HUES48 (cell line): Measurements from ENCODE around the gene CCDC201.
"Not testable (repeated sequence)": the region's sequence is repeated elsewhere in the genome, so short reads cannot be mapped to it uniquely, and the experiment has no call there.

Experiments used
- H3K27ac ChIP-seq: one replicate; pipeline ENCODE4 v1.7.0; 2013; ENCODE audit warnings: low read depth, low read length, inconsistent platforms
- H3K27me3 ChIP-seq: 2 replicates; pipeline ENCODE4 v1.6.1; 2013; ENCODE audit warnings: mild to moderate bottlenecking, low read length; ENCODE audit not compliant: control insufficient read depth, insufficient read depth
- H3K36me3 ChIP-seq: 2 replicates; pipeline ENCODE4 v1.6.1; 2013; ENCODE audit warnings: low read length; ENCODE audit not compliant: control insufficient read depth, insufficient read depth
- H3K4me1 ChIP-seq: 2 replicates; pipeline ENCODE4 v1.6.1; 2013; ENCODE audit warnings: mild to moderate bottlenecking, low read length; ENCODE audit not compliant: control insufficient read depth, insufficient read depth
- H3K4me3 ChIP-seq: 2 replicates; pipeline ENCODE4 v1.5.1; 2013; ENCODE audit warnings: mild to moderate bottlenecking, low read depth, low read length
- H3K9ac ChIP-seq: 2 replicates; pipeline ENCODE4 v1.6.1; 2013; ENCODE audit warnings: mild to moderate bottlenecking, low read depth, low read length, moderate library complexity
- H3K9me3 ChIP-seq: 2 replicates; pipeline ENCODE4 v1.6.1; 2013; ENCODE audit warnings: low read length; ENCODE audit not compliant: control insufficient read depth, insufficient read depth

CCDC201 gene

GRCh38 chr7:45841926-45842717, 30.8 kb downstream of the CCDC201 start:
- not testable (repeated sequence) for H3K4me1 ChIP-seq, H3K27me3 ChIP-seq, H3K9ac ChIP-seq, H3K36me3 ChIP-seq, H3K4me3 ChIP-seq, H3K9me3 ChIP-seq, H3K27ac ChIP-seq

GRCh38 chr7:45838852-45839251, 34.0 kb downstream of the CCDC201 start:
- H3K36me3 ChIP-seq, H3K9ac ChIP-seq, H3K4me1 ChIP-seq, H3K27me3 ChIP-seq, H3K27ac ChIP-seq, H3K4me3 ChIP-seq, H3K9me3 ChIP-seq: not testable (repeated sequence)

GRCh38 chr7:45832433-45833177, 40.3 kb downstream of the CCDC201 start:
- not testable (repeated sequence) for H3K4me3 ChIP-seq, H3K9ac ChIP-seq, H3K27me3 ChIP-seq, H3K27ac ChIP-seq, H3K36me3 ChIP-seq, H3K4me1 ChIP-seq, H3K9me3 ChIP-seq

- H3K27ac ChIP-seq, H3K4me3 ChIP-seq: not testable (repeated sequence)
Measured at GRCh38 chr7:45829846-45830245, 43.0 kb downstream of the CCDC201 start.

GRCh38 chr7:45827731-45828130, 45.2 kb downstream of the CCDC201 start:
- H3K9ac ChIP-seq, H3K9me3 ChIP-seq, H3K4me3 ChIP-seq, H3K4me1 ChIP-seq, H3K27ac ChIP-seq, H3K27me3 ChIP-seq, H3K36me3 ChIP-seq: not testable (repeated sequence)

More at GRCh38 chr7:45829846-45830245, 43.0 kb downstream of the CCDC201 start:
- H3K36me3 ChIP-seq, H3K9ac ChIP-seq, H3K27me3 ChIP-seq, H3K9me3 ChIP-seq, H3K4me1 ChIP-seq: not testable (repeated sequence)

- not testable (repeated sequence) for H3K4me3 ChIP-seq, H3K4me1 ChIP-seq, H3K9me3 ChIP-seq, H3K27me3 ChIP-seq, H3K27ac ChIP-seq, H3K36me3 ChIP-seq, H3K9ac ChIP-seq
Measured at GRCh38 chr7:45826550-45826949, 46.3 kb downstream of the CCDC201 start.

GRCh38 chr7:45818763-45819162, 54.1 kb downstream of the CCDC201 start:
- H3K27me3 ChIP-seq, H3K27ac ChIP-seq, H3K36me3 ChIP-seq, H3K4me1 ChIP-seq, H3K9ac ChIP-seq, H3K4me3 ChIP-seq, H3K9me3 ChIP-seq: not testable (repeated sequence)

GRCh38 chr7:45817913-45818312, 55.0 kb downstream of the CCDC201 start:
- not testable (repeated sequence) for H3K27ac ChIP-seq, H3K4me3 ChIP-seq, H3K36me3 ChIP-seq, H3K27me3 ChIP-seq, H3K9ac ChIP-seq, H3K9me3 ChIP-seq, H3K4me1 ChIP-seq

- H3K9me3 ChIP-seq, H3K4me3 ChIP-seq, H3K9ac ChIP-seq, H3K36me3 ChIP-seq, H3K4me1 ChIP-seq, H3K27ac ChIP-seq, H3K27me3 ChIP-seq: not testable (repeated sequence)
Measured at GRCh38 chr7:45817016-45817415, 55.9 kb downstream of the CCDC201 start.

- H3K36me3 ChIP-seq, H3K4me1 ChIP-seq, H3K27me3 ChIP-seq, H3K9ac ChIP-seq, H3K9me3 ChIP-seq, H3K27ac ChIP-seq, H3K4me3 ChIP-seq: not testable (repeated sequence)
Measured at GRCh38 chr7:45814216-45815118, 58.4 kb downstream of the CCDC201 start.

- H3K27ac ChIP-seq, H3K27me3 ChIP-seq, H3K36me3 ChIP-seq, H3K4me1 ChIP-seq, H3K9me3 ChIP-seq, H3K4me3 ChIP-seq, H3K9ac ChIP-seq: not testable (repeated sequence)
Measured at GRCh38 chr7:45813771-45814170, 59.1 kb downstream of the CCDC201 start.
